ENCODE data around the gene LURAP1L.
"Not testable (repeated sequence)": the region's sequence is repeated elsewhere in the genome, so short reads cannot be mapped to it uniquely, and the experiment has no call there.

LURAP1L gene

GRCh38 chr9:12862611-12863410 lies 88.0 kb downstream of the LURAP1L start:
- H3K36me3 ChIP-seq (replicated peaks) = no peaks in the 10 kb centered on the region
- no peak overlapping the region for H3K27ac ChIP-seq
- in situ Hi-C loops (cut with HindIII; ENCODE audit: low pct_ligation_motif_present, low sequenced_read_pairs) = no loop called here
- no peaks in the 10 kb centered on the region for H3K27me3 ChIP-seq (replicated peaks)
- DNase-seq = no peak
- no peak overlapping the region for H3K4me3 ChIP-seq (ENCODE audit: low read depth, low read length)
- TF ChIP-seq, protein P1, sequence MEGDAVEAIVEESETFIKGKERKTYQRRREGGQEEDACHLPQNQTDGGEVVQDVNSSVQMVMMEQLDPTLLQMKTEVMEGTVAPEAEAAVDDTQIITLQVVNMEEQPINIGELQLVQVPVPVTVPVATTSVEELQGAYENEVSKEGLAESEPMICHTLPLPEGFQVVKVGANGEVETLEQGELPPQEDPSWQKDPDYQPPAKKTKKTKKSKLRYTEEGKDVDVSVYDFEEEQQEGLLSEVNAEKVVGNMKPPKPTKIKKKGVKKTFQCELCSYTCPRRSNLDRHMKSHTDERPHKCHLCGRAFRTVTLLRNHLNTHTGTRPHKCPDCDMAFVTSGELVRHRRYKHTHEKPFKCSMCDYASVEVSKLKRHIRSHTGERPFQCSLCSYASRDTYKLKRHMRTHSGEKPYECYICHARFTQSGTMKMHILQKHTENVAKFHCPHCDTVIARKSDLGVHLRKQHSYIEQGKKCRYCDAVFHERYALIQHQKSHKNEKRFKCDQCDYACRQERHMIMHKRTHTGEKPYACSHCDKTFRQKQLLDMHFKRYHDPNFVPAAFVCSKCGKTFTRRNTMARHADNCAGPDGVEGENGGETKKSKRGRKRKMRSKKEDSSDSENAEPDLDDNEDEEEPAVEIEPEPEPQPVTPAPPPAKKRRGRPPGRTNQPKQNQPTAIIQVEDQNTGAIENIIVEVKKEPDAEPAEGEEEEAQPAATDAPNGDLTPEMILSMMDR (IDR thresholded peaks at IDR 0.05; ENCODE audit: low read depth, low read length, missing control alignments) = no peak

DNA sequence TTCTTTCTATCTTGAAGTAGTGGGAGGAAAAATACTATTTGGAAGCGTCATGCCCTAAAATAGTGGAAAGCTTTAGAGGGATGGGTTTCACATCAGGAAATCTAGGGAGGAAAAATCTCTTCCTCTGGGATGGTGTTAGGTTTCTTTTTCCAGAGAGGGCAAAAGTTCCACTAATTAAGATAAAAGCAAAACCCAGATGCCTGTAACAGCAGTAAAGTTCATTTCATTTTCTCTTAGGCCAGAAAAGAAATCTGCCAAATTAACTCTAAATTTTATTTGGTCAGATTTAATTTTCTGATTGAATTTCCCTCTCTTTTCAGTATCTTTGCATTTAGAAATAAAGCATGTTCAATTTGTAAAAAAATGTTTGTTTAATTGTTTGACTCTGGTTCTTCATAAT lies 88.8 kb downstream of the LURAP1L start:
- Histone ChIP-seq H3K27me3 (replicated peaks) (no peaks in the 10 kb centered on the region), H3K27ac (no peak overlapping the region), H3K36me3 (replicated peaks) (no peaks in the 10 kb centered on the region), H3K4me3 (ENCODE audit: low read depth, low read length) (no peak overlapping the region)
- DNase-seq = no peak
- in situ Hi-C loops (cut with HindIII; ENCODE audit: low pct_ligation_motif_present, low sequenced_read_pairs) = no loop called here
- TF ChIP-seq, protein P1 (IDR thresholded peaks at IDR 0.05; ENCODE audit: low read depth, low read length, missing control alignments) = no peak

- H3K4me3 ChIP-seq (ENCODE audit: low read depth, low read length); H3K27me3 ChIP-seq (replicated peaks); DNase-seq; in situ Hi-C loops (cut with HindIII; ENCODE audit: low pct_ligation_motif_present, low sequenced_read_pairs); H3K27ac ChIP-seq; H3K36me3 ChIP-seq (replicated peaks): not testable (repeated sequence)
Observed at GRCh38 chr9:12865380-12865779, 90.6 kb downstream of the LURAP1L start.

Measured in brain microvascular endothelial cell (primary cell).